Peyer's patch (tissue), 4 donors: ENCODE data around the gene SYK. TPM values are rescaled to one million over a fixed set of nuclear protein-coding genes. Genes with fewer than 3 reads are reported as not detected.

Source experiments
- DNase-seq, 3 donors: peaks; one replicate each; pipeline ENCODE4 v3.0.0-alpha.2; 2017 to 2019
- H3K27ac ChIP-seq, 4 donors: fragments of 200-600 bp; sonication (generic); one replicate each; pipeline ENCODE4 v1.5.1; 2016 to 2019
- H3K27me3 ChIP-seq, 2 donors: fragments of 200-600 bp; sonication (generic); one replicate each; pipeline ENCODE4 v1.5.1; 2019
- H3K36me3 ChIP-seq, 3 donors: fragments of 200-600 bp; sonication (generic); one replicate each; pipeline ENCODE4 v1.5.1; 2016 to 2019
- H3K4me1 ChIP-seq, 4 donors: fragments of 200-600 bp; sonication (generic); one replicate each; pipeline ENCODE4 v1.5.1; 2016 to 2019
- H3K4me3 ChIP-seq, 4 donors: fragments of 200-600 bp; sonication (generic); 1 replicate in 3 of 4; 2 replicates in 1 of 4; pipeline ENCODE4 v1.5.1; 2016 to 2019; ENCODE audit warnings: mild to moderate bottlenecking in 1 of 4
- H3K9me3 ChIP-seq, 4 donors: fragments of 200-600 bp; sonication (generic); one replicate each; pipeline ENCODE4 v1.5.1; 2016 to 2019; ENCODE audit warnings: mild to moderate bottlenecking in 1 of 4
- CTCF ChIP-seq, 6 experiments: fragments of 450-650 bp in 4 of 6; fragments of 200-600 bp in 2 of 6; sonication (generic) in 1 of 6; IDR thresholded peaks; one replicate each; pipeline ENCODE4 v1.5.1; 2017 to 2019; ENCODE audit warnings: antibody characterized with exemption in 6 of 6, mild to moderate bottlenecking in 3 of 6, moderate library complexity in 1 of 6
- POLR2A ChIP-seq, 2 donors: fragments of 450-650 bp; IDR thresholded peaks; one replicate each; pipeline ENCODE4 v1.5.1; 2017; ENCODE audit warnings: antibody characterized with exemption in 2 of 2, mild to moderate bottlenecking in 2 of 2, moderate library complexity in 2 of 2
- total RNA-seq, 4 donors: library from RNA; depleted of rRNA; stranded (reverse); fragments of >200 nt; gene quantifications; one replicate each; pipeline ENCODE4 v1.1.0, GENCODE V29; 2016

The SYK gene
- total RNA-seq, 4 donors from 2014 or later = 48.7 to 81.7 (median 60.0) TPM

GRCh38 chr9:90807006-90807405, 5.4 kb downstream of the SYK start:
- Histone ChIP-seq H3K9me3 (no peaks in the 10 kb centered on the region), H3K27me3 (peaks cover 0 to under 1% of the 10 kb centered on the region in 2 donors), H3K4me1 (peaks cover 0 to 16% (median 5%) of the 10 kb centered on the region in 4 donors), H3K27ac (peak overlapping the region in 1 of 4 donors; percentile 89), H3K36me3 (no peaks in the 10 kb centered on the region), H3K4me3 (no peak overlapping the region)
- no peak for DNase-seq
- no peak for TF ChIP-seq POLR2A (IDR thresholded peaks at IDR 0.05)
- no peak for TF ChIP-seq CTCF (IDR thresholded peaks at IDR 0.05)

- TF ChIP-seq CTCF (IDR thresholded peaks at IDR 0.05) (no peak), POLR2A (IDR thresholded peaks at IDR 0.05) (no peak)
- no peaks in the 10 kb centered on the region for H3K27me3 ChIP-seq
- peak overlapping the region in 1 of 4 donors; percentile 89 for H3K27ac ChIP-seq
- peak in 1 of 3 donors; percentile 50 for DNase-seq
- no peaks in the 10 kb centered on the region for H3K36me3 ChIP-seq
- H3K4me3 ChIP-seq = no peak overlapping the region
- no peaks in the 10 kb centered on the region for H3K9me3 ChIP-seq
- peaks cover 0 to 16% (median 5%) of the 10 kb centered on the region in 4 donors for H3K4me1 ChIP-seq
Measured at GRCh38 chr9:90808398-90808797, 6.8 kb downstream of the SYK start.

- H3K27ac ChIP-seq = peak overlapping the region in 1 of 4 donors; percentile 89
- H3K9me3 ChIP-seq = no peaks in the 10 kb centered on the region
- DNase-seq = peak in 2 of 3 donors; percentile 70 to 74
- peaks cover 0 to 16% (median 5%) of the 10 kb centered on the region in 4 donors for H3K4me1 ChIP-seq
- H3K36me3 ChIP-seq = no peaks in the 10 kb centered on the region
- no peak for TF ChIP-seq CTCF (IDR thresholded peaks at IDR 0.05)
- no peak for TF ChIP-seq POLR2A (IDR thresholded peaks at IDR 0.05)
- H3K4me3 ChIP-seq = no peak overlapping the region
- no peaks in the 10 kb centered on the region for H3K27me3 ChIP-seq
Measured at GRCh38 chr9:90808890-90809685, 7.5 kb downstream of the SYK start.

GRCh38 chr9:90810691-90811090, 9.1 kb downstream of the SYK start:
- no peak for DNase-seq
- H3K36me3 ChIP-seq = no peaks in the 10 kb centered on the region
- H3K4me3 ChIP-seq = no peak overlapping the region
- peaks cover 0 to 16% (median 8%) of the 10 kb centered on the region in 4 donors for H3K4me1 ChIP-seq
- no peaks in the 10 kb centered on the region for H3K9me3 ChIP-seq
- H3K27me3 ChIP-seq = no peaks in the 10 kb centered on the region
- H3K27ac ChIP-seq = peak overlapping the region in 1 of 4 donors; percentile 89
- no peak for TF ChIP-seq CTCF (IDR thresholded peaks at IDR 0.05)
- TF ChIP-seq POLR2A (IDR thresholded peaks at IDR 0.05) = no peak

- no peaks in the 10 kb centered on the region for H3K36me3 ChIP-seq
- DNase-seq = no peak
- peaks cover 0 to 9% (median 3%) of the 10 kb centered on the region in 4 donors for H3K4me1 ChIP-seq
- TF ChIP-seq POLR2A (IDR thresholded peaks at IDR 0.05) = no peak
- TF ChIP-seq CTCF (IDR thresholded peaks at IDR 0.05) = no peak
- no peaks in the 10 kb centered on the region for H3K27me3 ChIP-seq
- H3K4me3 ChIP-seq = no peak overlapping the region
- peak overlapping the region in 1 of 4 donors; percentile 72 for H3K27ac ChIP-seq
- H3K9me3 ChIP-seq = no peaks in the 10 kb centered on the region
Measured at GRCh38 chr9:90813046-90813445, 11.4 kb downstream of the SYK start.
